NCI-H345 treated with DMSO at 0.1 percent for 48 hours (cell line): Measurements from ENCODE around the gene LHFPL3.
"Not testable (repeated sequence)": the region's sequence is repeated elsewhere in the genome, so short reads cannot be mapped to it uniquely, and the experiment has no call there.

Experiments
- DNase-seq: peaks from one replicate; lab custom pipeline; 2025; ENCODE audit not compliant: unreplicated experiment; lab: John Stamatoyannopoulos, UW

Gene LHFPL3

GRCh38 chr7:104679085-104679484 lies 350.7 kb downstream of the LHFPL3 start:
- DNase-seq: no peak

DNA sequence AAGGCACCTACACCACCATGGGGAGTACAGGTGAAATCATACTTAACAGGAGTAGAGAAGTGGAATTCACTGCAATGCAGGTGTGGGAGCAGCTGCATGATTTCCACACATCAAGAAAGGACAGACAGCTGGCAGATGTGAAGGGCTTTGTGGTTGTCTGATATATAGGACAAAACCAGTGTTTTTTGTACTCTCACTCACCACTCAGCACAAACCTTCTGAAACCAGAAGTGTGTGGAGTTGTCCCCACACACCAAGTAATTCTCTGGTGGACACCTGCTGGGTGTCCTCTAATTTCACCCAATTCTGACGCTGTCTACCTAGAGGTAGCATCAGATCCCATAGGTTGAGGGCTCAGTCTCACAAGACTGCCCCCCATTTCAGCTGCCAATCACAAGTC lies 357.9 kb downstream of the LHFPL3 start:
- DNase-seq: no peak

DNA sequence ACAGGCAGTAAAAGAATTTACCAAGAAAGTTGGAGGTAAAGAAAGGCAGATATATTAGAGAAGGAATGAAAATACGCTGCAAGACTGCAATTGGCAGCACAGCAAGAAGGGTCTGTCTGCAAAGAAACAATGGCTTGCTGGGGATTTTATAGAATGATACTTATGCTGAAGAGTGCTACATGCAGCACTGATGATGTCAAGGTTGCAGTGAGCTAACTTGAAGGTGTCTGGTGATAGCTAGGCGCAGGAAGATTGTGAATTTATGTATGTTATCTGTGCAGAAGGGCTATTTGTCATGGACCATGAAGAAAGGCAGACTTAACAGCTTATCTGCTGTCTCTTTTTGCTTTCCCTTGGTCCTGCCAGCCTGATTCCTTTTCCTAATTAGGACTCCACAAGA lies 366.3 kb downstream of the LHFPL3 start:
- DNase-seq: no peak

GRCh38 chr7:104695563-104695962 lies 367.2 kb downstream of the LHFPL3 start:
- no peak for DNase-seq

DNA sequence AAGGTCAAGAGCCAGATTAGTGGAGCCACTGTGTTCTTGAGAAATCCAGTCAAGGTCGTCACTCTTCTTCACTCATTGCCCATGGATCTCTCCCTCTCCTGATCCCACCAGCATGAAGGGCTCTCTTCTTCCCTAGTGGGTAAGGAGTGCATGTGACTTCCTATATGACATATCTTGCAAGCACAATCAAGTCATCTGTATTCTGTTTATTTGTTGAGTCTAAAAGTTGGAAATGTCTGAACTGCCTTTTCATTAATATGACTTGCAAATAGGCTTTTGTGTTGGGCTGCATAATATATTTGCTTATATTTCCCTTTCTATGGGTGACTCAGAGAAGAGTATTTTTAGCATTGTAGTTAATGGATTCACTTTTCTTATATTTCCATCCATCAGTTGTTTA lies 371.9 kb downstream of the LHFPL3 start:
- DNase-seq: no peak

- DNase-seq: not testable (repeated sequence)
Observed at GRCh38 chr7:104721027-104721426, 392.6 kb downstream of the LHFPL3 start.

DNA sequence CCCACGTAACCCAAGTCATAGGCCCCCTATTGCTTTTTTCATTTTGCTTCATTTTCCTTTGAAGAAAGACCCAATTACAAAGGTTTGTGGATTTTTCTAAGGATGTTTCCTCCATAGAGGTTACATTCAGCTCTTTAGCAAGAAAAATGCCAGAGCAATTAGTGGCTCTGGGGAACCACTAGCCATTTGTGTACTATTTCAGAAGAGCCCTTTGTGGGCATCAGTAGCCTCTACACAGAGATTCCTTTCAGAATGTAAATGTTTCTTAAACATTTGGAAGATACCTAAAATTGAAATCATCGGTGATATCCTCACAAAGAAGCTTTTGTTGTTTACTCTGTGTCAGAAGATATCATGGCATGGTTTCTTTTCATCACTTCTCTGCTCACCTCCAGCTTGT lies 394.6 kb downstream of the LHFPL3 start:
- no peak for DNase-seq

- DNase-seq: no peak
Observed at GRCh38 chr7:104758504-104758903, 430.1 kb downstream of the LHFPL3 start.

DNA sequence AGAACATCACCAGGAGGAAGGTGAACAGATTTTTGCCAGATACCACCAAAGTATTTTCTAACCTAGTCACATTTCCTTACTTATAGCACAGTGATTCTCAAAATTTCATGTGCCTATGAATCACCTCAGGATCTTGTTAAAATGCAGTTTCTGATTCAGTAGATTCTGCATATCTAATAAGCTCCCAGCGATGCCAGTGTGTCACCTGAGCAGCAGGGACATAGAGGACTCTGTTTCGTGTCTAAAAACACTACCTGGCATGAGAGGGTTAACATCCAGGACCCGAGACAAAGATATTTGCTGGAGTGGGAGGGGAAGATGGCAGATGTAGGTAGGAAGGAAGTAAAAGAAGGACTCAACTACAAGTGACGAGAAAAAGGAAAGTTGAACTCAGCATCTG lies 433.5 kb downstream of the LHFPL3 start:
- no peak for DNase-seq

- DNase-seq: no peak
Observed at GRCh38 chr7:104767113-104767512, 438.7 kb downstream of the LHFPL3 start.

DNA sequence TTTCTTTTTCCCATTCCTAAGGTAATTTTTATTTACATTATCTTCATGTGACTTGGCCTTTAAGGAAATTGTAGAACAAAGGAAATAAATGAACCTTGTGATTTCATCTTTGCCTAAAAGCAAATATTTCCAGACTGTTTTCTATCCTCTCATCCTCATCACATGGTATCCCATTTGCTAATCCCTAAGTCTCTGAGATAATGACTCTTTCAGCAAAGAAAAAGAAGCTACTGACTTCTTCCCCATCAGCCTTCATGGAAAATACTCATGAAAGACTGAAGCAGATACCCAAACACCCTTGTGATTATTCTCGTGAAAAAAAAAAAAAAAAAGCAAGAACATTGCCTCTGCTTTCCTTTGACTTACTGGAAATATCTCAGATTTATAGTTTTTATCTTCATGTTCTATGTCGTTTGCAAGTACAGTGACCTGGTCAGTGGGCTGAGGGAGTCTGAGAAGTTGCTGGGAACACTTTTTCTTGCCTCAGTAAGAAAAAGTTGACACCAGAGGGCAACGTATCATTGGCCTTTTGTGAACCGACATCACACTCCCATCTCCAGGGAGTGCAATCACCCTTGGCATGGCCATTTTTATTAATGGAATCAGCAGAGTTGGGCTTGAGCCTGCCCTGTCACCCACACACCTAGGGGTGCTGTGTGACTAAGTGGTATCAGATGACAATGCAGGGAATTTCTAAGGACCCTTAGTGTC lies 439.6 kb downstream of the LHFPL3 start:
- DNase-seq: no peak

DNA sequence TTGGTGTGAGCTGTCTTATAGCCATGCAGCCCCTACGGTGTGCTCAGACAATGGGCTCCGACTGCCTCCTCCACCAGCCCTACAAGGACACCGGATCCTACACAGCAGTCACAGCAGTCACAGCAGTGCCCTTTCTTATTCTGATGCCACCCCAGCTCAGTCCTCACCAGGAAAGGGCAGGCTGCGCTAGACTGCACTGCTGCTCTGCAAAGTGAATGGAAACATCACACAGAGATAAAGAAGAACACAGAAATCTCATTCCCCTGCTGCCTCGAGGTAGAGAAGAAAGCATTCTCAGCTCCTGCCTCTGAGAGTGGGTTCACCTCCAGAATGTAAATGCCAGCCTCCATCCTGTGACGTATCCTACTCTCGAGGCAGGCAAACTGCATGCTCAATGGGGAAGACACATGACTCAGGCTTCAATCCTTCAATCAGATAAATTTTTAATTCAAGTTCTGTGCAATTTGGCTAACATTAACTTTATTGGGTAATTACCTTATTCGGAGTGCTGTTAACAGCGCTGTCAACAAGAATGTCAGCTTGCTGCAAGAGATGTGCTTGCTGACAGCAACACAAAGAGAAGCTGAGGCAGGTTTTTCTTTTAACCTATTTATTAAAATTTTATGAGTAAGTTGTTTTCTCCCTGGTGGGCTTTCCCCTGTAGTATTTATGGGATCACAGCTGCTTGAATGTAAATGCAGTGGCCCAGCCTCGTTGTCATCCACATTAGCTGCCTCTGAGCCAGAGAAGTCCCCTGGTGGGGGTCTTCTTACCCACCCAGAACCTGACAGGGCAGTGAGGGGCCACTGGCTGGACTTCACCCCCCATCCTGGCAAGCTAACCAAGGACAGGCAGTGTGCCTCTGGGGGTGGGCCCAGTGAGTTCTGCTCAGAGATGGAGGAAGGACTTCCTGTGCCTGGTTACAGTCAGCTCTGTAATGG lies 444.3 kb downstream of the LHFPL3 start:
- DNase-seq: no peak

DNA sequence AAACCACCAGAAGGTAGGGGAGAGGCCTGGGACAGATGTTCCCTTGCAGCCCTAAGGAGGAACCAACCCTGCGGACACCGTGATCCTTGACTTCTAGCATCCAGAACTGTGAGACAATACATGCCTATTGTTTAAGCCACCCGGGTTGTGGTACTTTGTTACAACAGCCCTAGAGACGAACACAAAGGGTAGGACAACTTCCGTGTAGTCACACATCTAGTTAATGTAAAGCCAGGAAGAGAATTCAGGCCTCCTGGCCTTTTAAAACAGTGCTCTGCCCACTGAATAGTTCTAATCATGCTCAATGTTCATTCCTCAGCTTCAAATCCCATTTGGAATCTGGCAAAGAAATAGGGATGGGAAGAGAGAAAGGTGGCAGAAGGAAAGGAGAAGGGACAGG lies 445.4 kb downstream of the LHFPL3 start:
- no peak for DNase-seq

- no peak for DNase-seq
Observed at GRCh38 chr7:104775531-104775930, 447.1 kb downstream of the LHFPL3 start.

GRCh38 chr7:104777301-104777800 lies 448.9 kb downstream of the LHFPL3 start:
- DNase-seq: no peak

DNA sequence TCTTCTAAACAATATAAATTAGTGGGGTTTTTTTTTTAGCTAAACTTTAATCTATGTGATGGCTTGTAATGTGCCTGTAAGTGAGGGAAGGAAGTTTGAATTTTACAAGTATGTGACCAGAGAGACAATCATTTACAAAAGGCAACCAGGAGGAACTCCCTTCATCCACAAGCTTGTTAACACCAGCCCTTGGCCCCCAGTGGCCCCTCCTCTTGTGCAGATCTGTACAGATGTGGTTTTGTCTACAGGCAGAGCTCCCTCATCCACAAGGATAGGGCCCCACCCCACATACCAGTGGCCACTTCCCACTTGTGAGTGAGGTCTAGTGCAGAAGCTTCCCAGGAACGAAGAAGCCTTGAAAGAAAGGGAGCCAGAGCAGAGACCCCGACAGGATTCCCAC lies 451.5 kb downstream of the LHFPL3 start:
- no peak for DNase-seq

DNA sequence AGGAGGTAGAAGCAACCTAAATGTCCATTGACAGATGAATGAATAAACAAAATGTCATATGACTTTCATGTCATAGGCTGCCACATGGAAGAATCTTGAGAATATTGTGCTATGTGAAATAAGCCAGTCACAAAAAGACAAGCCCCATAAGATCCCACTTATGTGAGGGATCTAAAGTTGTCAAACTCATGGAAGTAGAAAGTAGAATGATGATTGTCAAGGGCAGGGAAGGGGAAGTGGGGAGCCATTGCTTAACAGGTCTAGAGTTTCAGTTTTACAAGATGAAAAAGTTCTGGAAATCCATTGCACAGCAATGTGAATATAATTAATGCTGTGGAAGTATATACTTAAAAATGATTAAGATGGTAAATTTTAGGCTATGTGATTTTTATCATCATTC lies 456.3 kb downstream of the LHFPL3 start:
- DNase-seq: no peak

- no peak for DNase-seq
Observed at GRCh38 chr7:104789780-104790179, 461.4 kb downstream of the LHFPL3 start.

DNA sequence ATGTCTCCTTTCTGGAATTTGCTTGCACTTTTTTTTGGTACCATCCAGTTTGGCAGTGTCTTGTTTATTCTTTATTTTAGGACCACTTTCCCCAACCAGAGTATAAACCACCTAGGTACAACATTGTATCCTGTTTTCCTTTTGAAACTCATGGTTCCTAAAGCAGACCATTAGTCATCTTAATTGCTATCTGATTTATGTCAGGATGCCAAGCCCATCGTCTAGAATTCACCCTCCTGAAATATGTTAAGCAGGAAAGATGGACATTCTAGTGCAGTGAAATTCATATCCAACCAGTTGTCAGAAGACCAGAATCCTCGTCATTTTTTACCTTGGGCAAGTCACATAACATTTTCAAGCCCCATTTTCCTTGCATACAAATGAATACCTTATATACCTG lies 462.0 kb downstream of the LHFPL3 start:
- no peak for DNase-seq

GRCh38 chr7:104791080-104791479 lies 462.7 kb downstream of the LHFPL3 start:
- no peak for DNase-seq

GRCh38 chr7:104793066-104793465 lies 464.7 kb downstream of the LHFPL3 start:
- no peak for DNase-seq

DNA sequence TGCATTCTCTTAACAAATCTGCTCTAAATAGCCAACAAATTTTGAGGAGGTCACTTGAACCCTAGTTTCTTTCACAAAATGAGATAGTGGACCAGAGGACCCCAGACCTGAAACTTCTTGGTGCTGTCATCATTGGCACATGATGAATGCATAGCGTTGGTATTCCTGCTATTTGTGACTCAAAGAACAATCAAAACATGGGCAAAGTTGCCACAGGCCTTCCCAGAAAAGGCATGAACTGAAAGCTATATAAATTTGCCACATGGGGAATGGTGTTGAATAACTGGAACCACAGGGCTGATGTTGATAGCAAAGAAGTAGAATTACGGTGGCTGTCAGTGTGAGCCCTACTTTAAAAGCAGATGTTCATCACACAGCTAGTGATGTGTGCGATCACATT lies 465.8 kb downstream of the LHFPL3 start:
- DNase-seq: no peak
